B cell (primary cell): ENCODE measurements around the gene NKAIN2. TPM values are rescaled to one million over a fixed set of nuclear protein-coding genes. Genes with fewer than 3 reads are reported as not detected.

Source experiments
- ATAC-seq: fragments of 200-7000 bp; cut with Tn5 transposase; one replicate; pipeline ENCODE4 v1.10.0; 2021; ENCODE audit warnings: low read depth, mild to moderate bottlenecking, moderate number of reproducible peaks, moderate library complexity
- CTCF ChIA-PET: fragments of 350-600 bp; sonication (Branson Sonifier 250); formaldehyde crosslinking; loops from one replicate; lab custom pipeline; 2021; ENCODE audit warnings: antibody characterized with exemption, inconsistent platforms; lab: Charles Lee
- POLR2A ChIA-PET: fragments of 350-600 bp; sonication (Branson Sonifier 250); formaldehyde crosslinking; loops from one replicate; lab custom pipeline; 2021; ENCODE audit warnings: antibody characterized with exemption; lab: Charles Lee
- DNase-seq: peaks from one replicate; pipeline ENCODE4 v3.0.0; 2013
- H2AFZ ChIP-seq: 2 replicates; pipeline ENCODE4 v1.6.1; 2012; ENCODE audit warnings: mild to moderate bottlenecking, low read depth, low read length; ENCODE audit not compliant: insufficient read depth, poor library complexity, severe bottlenecking
- H3K27ac ChIP-seq, 2 donors: 1 replicate in 1 of 2; 2 replicates in 1 of 2; pipeline ENCODE4 v1.5.1; 2012 to 2013; ENCODE audit warnings: low read length in 2 of 2, mild to moderate bottlenecking in 2 of 2, moderate library complexity in 1 of 2
- H3K27me3 ChIP-seq, 4 experiments: fragments of 200-600 bp in 1 of 4; sonication (generic) in 1 of 4; replicated peaks in 1 of 4; 1 replicate in 2 of 4; 2 replicates in 2 of 4; pipeline versions ENCODE4 v1.6.1 to v1.7.0; 2013 to 2016; ENCODE audit warnings: low read length in 3 of 4, mild to moderate bottlenecking in 2 of 4, mixed read lengths in 1 of 4, moderate library complexity in 1 of 4; ENCODE audit not compliant: insufficient read depth in 4 of 4, control insufficient read depth in 3 of 4; ENCODE audit errors: control extremely low read depth in 1 of 4
- H3K36me3 ChIP-seq, 2 experiments: replicated peaks in 1 of 2; 1 replicate in 1 of 2; 2 replicates in 1 of 2; pipeline versions ENCODE4 v1.6.1 to v1.7.1; 2013; ENCODE audit warnings: low read length in 1 of 2; ENCODE audit not compliant: insufficient read depth in 2 of 2, control insufficient read depth in 1 of 2; ENCODE audit errors: control extremely low read depth in 1 of 2, extremely low read depth in 1 of 2
- H3K4me1 ChIP-seq, 2 donors: fragments of 200-600 bp in 1 of 2; sonication (generic) in 1 of 2; 1 replicate in 1 of 2; 2 replicates in 1 of 2; pipeline versions ENCODE4 v1.5.1 to v1.6.1; 2013 to 2017; ENCODE audit warnings: low read length in 2 of 2; ENCODE audit not compliant: control insufficient read depth in 2 of 2, insufficient read depth in 2 of 2
- H3K4me2 ChIP-seq: replicated peaks from 2 replicates; pipeline ENCODE3; 2012; ENCODE audit warnings: mild to moderate bottlenecking, low read depth, low read length; ENCODE audit not compliant: poor library complexity, severe bottlenecking
- H3K4me3 ChIP-seq, 5 experiments: fragments of 200-600 bp in 1 of 5; sonication (generic) in 1 of 5; 1 replicate in 3 of 5; 2 replicates in 2 of 5; pipeline versions ENCODE4 v1.5.1 to v1.7.0; 2011 to 2016; ENCODE audit warnings: low read length in 4 of 5, mild to moderate bottlenecking in 4 of 5, low read depth in 2 of 5, control low read depth in 1 of 5, moderate library complexity in 1 of 5; ENCODE audit not compliant: insufficient read depth in 1 of 5; ENCODE audit errors: control extremely low read depth in 1 of 5, extremely low read depth in 1 of 5
- H3K79me2 ChIP-seq: fragments of 200-600 bp; sonication (generic); one replicate; pipeline ENCODE4 v1.6.0; 2016; ENCODE audit warnings: low read length; ENCODE audit not compliant: control insufficient read depth, insufficient read depth
- H3K9ac ChIP-seq: fragments of 200-600 bp; sonication (generic); 2 replicates; pipeline ENCODE4 v1.6.1; 2017; ENCODE audit warnings: mild to moderate bottlenecking, low read length, moderate library complexity
- H3K9me3 ChIP-seq, 3 donors: one replicate each; pipeline versions ENCODE4 v1.6.1 to v1.7.1; 2013; ENCODE audit warnings: low read length in 2 of 3; ENCODE audit not compliant: control insufficient read depth in 2 of 3, insufficient read depth in 1 of 3; ENCODE audit errors: control extremely low read depth in 1 of 3
- H4K20me1 ChIP-seq: 2 replicates; pipeline ENCODE4 v1.6.0; 2012; ENCODE audit warnings: mild to moderate bottlenecking, low read length; ENCODE audit not compliant: insufficient read depth, control insufficient read depth, poor library complexity, severe bottlenecking
- H3K27ac Mint-ChIP-seq: one replicate; pipeline ENCODE4 v1.8.0; 2021; ENCODE audit warnings: mixed read lengths
- H3K27me3 Mint-ChIP-seq: one replicate; pipeline ENCODE4 v1.8.0; 2021; ENCODE audit warnings: mixed read lengths
- H3K4me1 Mint-ChIP-seq: one replicate; pipeline ENCODE4 v1.8.0; 2021; ENCODE audit warnings: mixed read lengths
- H3K4me3 Mint-ChIP-seq: one replicate; pipeline ENCODE4 v1.8.0; 2021; ENCODE audit warnings: mixed read lengths
- H3K9me3 Mint-ChIP-seq: one replicate; pipeline ENCODE4 v1.8.0; 2022; ENCODE audit warnings: mixed read lengths; ENCODE audit not compliant: insufficient read depth
- CTCF ChIP-seq: fragments of 200-600 bp; IDR thresholded peaks from one replicate; pipeline ENCODE4 v1.8.0; 2022; ENCODE audit warnings: antibody characterized with exemption, mild to moderate bottlenecking
- EZH2 ChIP-seq: IDR thresholded peaks from 2 replicates; pipeline ENCODE4 v1.6.1; 2012; ENCODE audit warnings: borderline replicate concordance, low read depth, mild to moderate bottlenecking, moderate library complexity, low read length; ENCODE audit not compliant: insufficient read depth, poor library complexity, severe bottlenecking
- WGBS: methylation state at CpG from one replicate; pipeline ENCODE4 v1.1.5; 2013; ENCODE audit warnings: missing lambda C conversion rate; ENCODE audit not compliant: insufficient coverage; 5-methylcytosine and 5-hydroxymethylcytosine counted together
- intact Hi-C: fragments of 100-400 bp; cut with micrococcal nuclease; formaldehyde crosslinking; loops from one replicate; pipeline ENCODE4 v1.10.0; 2022
- polyA plus RNA-seq: library from polyadenylated mRNA; depleted of rRNA; stranded (reverse); fragments of >200 nt; gene quantifications from 2 replicates; pipeline ENCODE4 v1.2.3, GENCODE V29; 2012
- total RNA-seq, 2 donors: library from RNA; stranded (reverse); fragments of 120-200 nt in 1 of 2; gene quantifications; 1 replicate in 1 of 2; 2 replicates in 1 of 2; pipeline versions ENCODE4 v1.2.3 to v1.2.4, GENCODE V29; 2013 to 2022

Gene NKAIN2
- total and polyA plus RNA-seq, 2 donors (not counting 1 experiment from before 2014, with no cell fraction given) = not detected

- H4K20me1 ChIP-seq = no peaks in the 10 kb centered on the region
- no peaks in the 10 kb centered on the region for H3K9me3 ChIP-seq
- Mint-ChIP-seq H3K4me3 (no peak overlapping the region), H3K4me1 (no peaks in the 10 kb centered on the region), H3K9me3 (no peaks in the 10 kb centered on the region), H3K27ac (no peak overlapping the region), H3K27me3 (no peaks in the 10 kb centered on the region)
- no peak for TF ChIP-seq CTCF
- no peak for TF ChIP-seq EZH2
- WGBS = no CpG with 5 or more reads among the region's 1 CpG
- intact Hi-C loops = no loop called here
- ATAC-seq = no peak
- H3K79me2 ChIP-seq = no peaks in the 10 kb centered on the region
- ChIA-PET POLR2A (no interaction called here), CTCF (no interaction called here)
- no peaks in the 10 kb centered on the region for H3K27me3 ChIP-seq
- H3K9ac ChIP-seq = no peak overlapping the region
- H3K27ac ChIP-seq = no peak overlapping the region
- no peak overlapping the region for H2AFZ ChIP-seq
- no peak for DNase-seq
- H3K4me3 ChIP-seq = no peak overlapping the region
- no peaks in the 10 kb centered on the region for H3K36me3 ChIP-seq
- no peak overlapping the region for H3K4me2 ChIP-seq
- H3K4me1 ChIP-seq = no peaks in the 10 kb centered on the region
Measured at GRCh38 chr6:124490122-124490521, 686.5 kb downstream of the NKAIN2 start.

- Histone ChIP-seq H3K79me2 (no peaks in the 10 kb centered on the region), H3K9me3 (no peaks in the 10 kb centered on the region), H3K36me3 (no peaks in the 10 kb centered on the region), H3K9ac (no peak overlapping the region), H4K20me1 (no peaks in the 10 kb centered on the region), H2AFZ (no peak overlapping the region), H3K4me1 (no peaks in the 10 kb centered on the region), H3K4me3 (no peak overlapping the region), H3K27ac (no peak overlapping the region), H3K27me3 (no peaks in the 10 kb centered on the region), H3K4me2 (no peak overlapping the region)
- POLR2A ChIA-PET = no interaction called here
- H3K4me1 Mint-ChIP-seq = no peaks in the 10 kb centered on the region
- no peak for DNase-seq
- ATAC-seq = no peak
- intact Hi-C loops = no loop called here
- CTCF ChIA-PET = no interaction called here
- TF ChIP-seq CTCF (no peak), EZH2 (no peak)
- WGBS = no CpG with 5 or more reads among the region's 1 CpG
- H3K27ac Mint-ChIP-seq = no peak overlapping the region
- no peaks in the 10 kb centered on the region for H3K9me3 Mint-ChIP-seq
- no peaks in the 10 kb centered on the region for H3K27me3 Mint-ChIP-seq
- no peak overlapping the region for H3K4me3 Mint-ChIP-seq
Measured at GRCh38 chr6:124493259-124493658, 689.6 kb downstream of the NKAIN2 start.
